HepG2 (cell line): ENCODE data around the gene PML. TPM values are rescaled to one million over a fixed set of nuclear protein-coding genes. Genes with fewer than 3 reads are reported as not detected.

ENCODE experiments used
- BHLHE40 ChIP-seq: IDR thresholded peaks from 2 replicates; pipeline ENCODE4 v1.6.1; 2011; ENCODE audit warnings: low read length, improper control_type of control experiment
- CBX5 ChIP-seq: sonication (generic); formaldehyde crosslinking; IDR thresholded peaks from 2 replicates; pipeline ENCODE4 v1.4.0; 2020; ENCODE audit warnings: missing genetic modification reagents, borderline replicate concordance
- CENPT ChIP-seq: sonication (generic); formaldehyde crosslinking; IDR thresholded peaks from 2 replicates; pipeline ENCODE4 v1.8.0; 2022; ENCODE audit warnings: low read depth, mild to moderate bottlenecking, moderate library complexity, missing genetic modification reagents
- DBP ChIP-seq: sonication (generic); formaldehyde crosslinking; IDR thresholded peaks from 2 replicates; pipeline ENCODE4 v1.4.0; 2020; ENCODE audit warnings: missing genetic modification reagents; ENCODE audit errors: not compliant biosample characterization
- DMAP1 ChIP-seq: IDR thresholded peaks from 2 replicates; pipeline ENCODE4 v1.6.1; 2016
- EED ChIP-seq: sonication (generic); formaldehyde crosslinking; IDR thresholded peaks from 2 replicates; pipeline ENCODE4 v1.5.0; 2020; ENCODE audit warnings: mild to moderate bottlenecking, missing genetic modification reagents
- GRHL1 ChIP-seq: sonication (generic); formaldehyde crosslinking; conservative IDR thresholded peaks from 2 replicates; pipeline ENCODE4 v1.8.0; 2022; ENCODE audit warnings: missing genetic modification reagents
- HNF4A ChIP-seq: sonication (generic); formaldehyde crosslinking; IDR thresholded peaks from 2 replicates; pipeline ENCODE4 v1.4.0; 2020; ENCODE audit warnings: missing genetic modification reagents
- JUNB ChIP-seq: sonication (generic); formaldehyde crosslinking; IDR thresholded peaks from 2 replicates; pipeline ENCODE4 v1.8.0; 2022; ENCODE audit warnings: missing genetic modification reagents, mild to moderate bottlenecking, borderline replicate concordance
- MAF1 ChIP-seq: sonication (generic); formaldehyde crosslinking; IDR thresholded peaks from 2 replicates; pipeline ENCODE4 v1.5.0; 2020; ENCODE audit warnings: missing genetic modification reagents, borderline replicate concordance
- MEIS1 ChIP-seq: sonication (generic); formaldehyde crosslinking; IDR thresholded peaks from 2 replicates; pipeline ENCODE4 v1.9.0; 2021; ENCODE audit warnings: mild to moderate bottlenecking, missing genetic modification reagents, moderate library complexity, borderline replicate concordance
- MYPOP ChIP-seq: sonication (generic); formaldehyde crosslinking; IDR thresholded peaks from 2 replicates; pipeline ENCODE4 v1.8.1; 2023; ENCODE audit warnings: mild to moderate bottlenecking, moderate library complexity, missing genetic modification reagents
- MZF1 ChIP-seq: sonication (generic); formaldehyde crosslinking; IDR thresholded peaks from 2 replicates; pipeline ENCODE4 v1.8.1; 2023; ENCODE audit warnings: mild to moderate bottlenecking, missing genetic modification reagents, borderline replicate concordance
- NFKB2 ChIP-seq: sonication (generic); formaldehyde crosslinking; IDR thresholded peaks from 2 replicates; pipeline ENCODE4 v1.4.0; 2020; ENCODE audit warnings: missing genetic modification reagents, borderline replicate concordance
- POLR2AphosphoS2 ChIP-seq: IDR thresholded peaks from 2 replicates; pipeline ENCODE4 v1.6.1; 2011; ENCODE audit warnings: low read depth, low read length, improper control_type of control experiment
- YEATS4 ChIP-seq: sonication (generic); formaldehyde crosslinking; IDR thresholded peaks from 2 replicates; pipeline ENCODE4 v1.4.0; 2020; ENCODE audit warnings: missing genetic modification reagents, borderline replicate concordance
- ZBTB44 ChIP-seq: sonication (generic); formaldehyde crosslinking; IDR thresholded peaks from 2 replicates; pipeline ENCODE4 v1.4.0; 2020; ENCODE audit warnings: missing genetic modification reagents
- ZBTB49 ChIP-seq: sonication (generic); formaldehyde crosslinking; IDR thresholded peaks from 2 replicates; pipeline ENCODE4 v1.4.0; 2020; ENCODE audit warnings: missing genetic modification reagents, borderline replicate concordance
- ZFP41 ChIP-seq: sonication (generic); formaldehyde crosslinking; IDR thresholded peaks from 2 replicates; pipeline ENCODE4 v1.4.0; 2020; ENCODE audit warnings: mild to moderate bottlenecking, missing genetic modification reagents, borderline replicate concordance
- ZNF335 ChIP-seq: sonication (generic); formaldehyde crosslinking; IDR thresholded peaks from 2 replicates; pipeline ENCODE4 v1.4.0; 2020; ENCODE audit warnings: missing genetic modification reagents
- ZNF652 ChIP-seq: IDR thresholded peaks from 2 replicates; pipeline ENCODE4 v1.6.1; 2016; ENCODE audit warnings: low read depth, borderline replicate concordance
- ZNF720 ChIP-seq: sonication (generic); formaldehyde crosslinking; IDR thresholded peaks from 2 replicates; pipeline ENCODE4 v1.4.0; 2020; ENCODE audit warnings: missing genetic modification reagents
- polyA plus RNA-seq, 8 experiments: library from polyadenylated mRNA; depleted of rRNA in 3 of 8; stranded (reverse) in 7 of 8; unstranded in 1 of 8; fragments of >200 nt; fragmentation: Illumina TruSeq in 4 of 8; extraction: Trizol in 4 of 8; gene quantifications; 2 replicates each; pipeline versions ENCODE4 v1.2.1 to v1.2.3, GENCODE V29; 2011 to 2016; ENCODE audit warnings: low read depth in 4 of 8, missing spikeins in 1 of 8, mixed read lengths in 1 of 8; ENCODE audit not compliant: insufficient read depth in 1 of 8
- total RNA-seq, 5 experiments: library from RNA; depleted of rRNA; stranded (reverse); fragments of >200 nt; fragmentation: Illumina TruSeq; extraction: Trizol; gene quantifications; 2 replicates each; pipeline ENCODE4 v1.2.3, GENCODE V29; 2016; ENCODE audit warnings: low read depth in 1 of 5

PML gene
- total and polyA plus RNA-seq, 2 of the 13 experiments (the other 11 are each of a cell fraction or from before 2014, with no cell fraction given), result 2.9 to 3.9 TPM

GRCh38 chr15:73991726-73992593, 2.6 kb upstream of the PML start, which contains the start of gene STOML1 (continued):
- TF ChIP-seq MEIS1 (CRISPR knock-in tag), result 0 out of 2 replicates have a peak, but pooled peaks have one; percentile 24
- TF ChIP-seq MYPOP, result no peak
- TF ChIP-seq ZFP41 (CRISPR knock-in tag), result no peak
- no peak for TF ChIP-seq DBP (CRISPR knock-in tag)
- no peak for TF ChIP-seq ZNF652 (CRISPR knock-in tag)
- TF ChIP-seq CENPT (CRISPR knock-in tag), result no peak
- TF ChIP-seq MAF1 (CRISPR knock-in tag), result no peak
- no peak for TF ChIP-seq GRHL1 (CRISPR knock-in tag)
- TF ChIP-seq JUNB (CRISPR knock-in tag), result no peak
- peak; percentile 71; the same call in 1 of the 2 replicates for TF ChIP-seq YEATS4 (CRISPR knock-in tag)
- TF ChIP-seq HNF4A (CRISPR knock-in tag), result no peak
- no peak for TF ChIP-seq CBX5 (CRISPR knock-in tag)
- TF ChIP-seq ZNF720 (CRISPR knock-in tag), result no peak
- no peak for TF ChIP-seq ZNF335 (CRISPR knock-in tag)
- peak; percentile 43; the same call in 1 of the 2 replicates for TF ChIP-seq NFKB2 (CRISPR knock-in tag)
- TF ChIP-seq POLR2AphosphoS2, result no peak
- no peak for TF ChIP-seq ZBTB44
- peak; percentile 38; the same call in 1 of the 2 replicates for TF ChIP-seq DMAP1 (CRISPR knock-in tag)
- no peak for TF ChIP-seq MZF1 (CRISPR knock-in tag)
- TF ChIP-seq BHLHE40, result no peak
- TF ChIP-seq ZBTB49 (CRISPR knock-in tag), result no peak
- no peak for TF ChIP-seq EED (CRISPR knock-in tag)
